HL-60/S4 treated with phorbol 12-myristate 13-acetate at 8.2 ng/mL for 4 days and 3 days (cell line): ENCODE measurements around the gene ADCYAP1R1.
"Not testable (repeated sequence)": the region's sequence is repeated elsewhere in the genome, so short reads cannot be mapped to it uniquely, and the experiment has no call there.

Experiments used
- in situ Hi-C: fragments of 300-500 bp; cut with MboI; formaldehyde crosslinking; loops from 2 replicates; pipeline ENCODE4 v1.15.0; 2022; ENCODE audit warnings: low sequenced_read_pairs

Gene ADCYAP1R1

GRCh38 chr7:31125171-31125570, 73.1 kb downstream of the ADCYAP1R1 start:
- in situ Hi-C loops: loop anchor here (10.0 to 25.0 kb wide), 3 partner anchors 140 to 362 kb away; no protein-coding TSS in a partner anchor

- in situ Hi-C loops: loop anchor here (10.0 to 25.0 kb wide), 3 partner anchors 142 to 360 kb away; no protein-coding TSS in a partner anchor
Measured at GRCh38 chr7:31126976-31127375, 74.9 kb downstream of the ADCYAP1R1 start.

GRCh38 chr7:31129067-31129466, 77.0 kb downstream of the ADCYAP1R1 start:
- in situ Hi-C loops: loop anchor here (10.0 to 25.0 kb wide), 3 partner anchors 144 to 358 kb away; no protein-coding TSS in a partner anchor

- in situ Hi-C loops: loop anchor here (25.0 kb wide), 1 partner anchor 354 kb away; no protein-coding TSS in a partner anchor
Measured at GRCh38 chr7:31133497-31133896, 81.4 kb downstream of the ADCYAP1R1 start.

- in situ Hi-C loops: loop anchor here (25.0 kb wide), 1 partner anchor 353 kb away; no protein-coding TSS in a partner anchor
Measured at GRCh38 chr7:31134246-31135188, 82.4 kb downstream of the ADCYAP1R1 start.

- in situ Hi-C loops: loop anchor here (25.0 kb wide), 1 partner anchor 350 kb away; no protein-coding TSS in a partner anchor
Measured at GRCh38 chr7:31137234-31137633, 85.1 kb downstream of the ADCYAP1R1 start.

- in situ Hi-C loops: loop anchor here (25.0 kb wide), 1 partner anchor 342 kb away; no protein-coding TSS in a partner anchor
Measured at GRCh38 chr7:31145339-31145738, 93.2 kb downstream of the ADCYAP1R1 start.

- in situ Hi-C loops: loop anchor here (25.0 kb wide), 1 partner anchor 341 kb away; no protein-coding TSS in a partner anchor
Measured at GRCh38 chr7:31146030-31146429, 93.9 kb downstream of the ADCYAP1R1 start.

- in situ Hi-C loops: loop anchor here (25.0 kb wide), 1 partner anchor 341 kb away; no protein-coding TSS in a partner anchor
Measured at GRCh38 chr7:31146538-31146937, 94.4 kb downstream of the ADCYAP1R1 start.

GRCh38 chr7:31151849-31152248, 99.7 kb downstream of the ADCYAP1R1 start:
- in situ Hi-C loops: no loop called here

- in situ Hi-C loops: not testable (repeated sequence)
Measured at GRCh38 chr7:31153318-31153717, 101.2 kb downstream of the ADCYAP1R1 start.

GRCh38 chr7:31160941-31161340, 108.8 kb downstream of the ADCYAP1R1 start:
- in situ Hi-C loops: no loop called here
